Activated naive CD8-positive, alpha-beta T cell treated with anti-CD3 and anti-CD28 coated beads, Interleukin-2, amount 50 U/mL, for 24 hours (primary cell): ENCODE data around the gene PHAX.
A peak's percentile ranks its signal among the peaks of the same experiment; 100 is the strongest.
"Not testable (repeated sequence)": the region's sequence is repeated elsewhere in the genome, so short reads cannot be mapped to it uniquely, and the experiment has no call there.

Experiments
- ATAC-seq: fragments of 150-1000 bp; cut with Tn5 transposase; one replicate; pipeline ENCODE4 v1.10.0; 2021
- DNase-seq: peaks from one replicate; pipeline ENCODE4 v3.0.0; 2021
- H3K27ac Mint-ChIP-seq: one replicate; pipeline ENCODE4 v1.8.0; 2021; ENCODE audit warnings: mild to moderate bottlenecking, mixed read lengths
- H3K27me3 Mint-ChIP-seq: one replicate; pipeline ENCODE4 v1.8.0; 2021; ENCODE audit warnings: mixed read lengths
- H3K36me3 Mint-ChIP-seq: one replicate; pipeline ENCODE4 v1.8.0; 2021; ENCODE audit warnings: low read depth, mixed read lengths
- H3K4me1 Mint-ChIP-seq: one replicate; pipeline ENCODE4 v1.8.0; 2021; ENCODE audit warnings: mixed read lengths
- H3K4me3 Mint-ChIP-seq: one replicate; pipeline ENCODE4 v1.8.0; 2021; ENCODE audit warnings: mild to moderate bottlenecking, moderate library complexity, mixed read lengths
- H3K9me3 Mint-ChIP-seq: one replicate; pipeline ENCODE4 v1.8.0; 2021; ENCODE audit warnings: mixed read lengths

Gene PHAX

GRCh38 chr5:126594748-126595485, 5.8 kb upstream of the PHAX start, which contains the start of gene ALDH7A1:
Gene ALDH7A1, minus strand, starts transcription at chr5:126595219. Its CDS starts 21 bp downstream, at chr5:126595198.
- peak within 1 kb of the TSS; percentile 78 for H3K4me3 Mint-ChIP-seq
- no peaks in the 10 kb centered on the region for H3K9me3 Mint-ChIP-seq
- DNase-seq = peak; percentile 61
- H3K4me1 Mint-ChIP-seq = peaks cover 12% of the 10 kb centered on the region
- peaks cover 9% of the 10 kb centered on the region for H3K27me3 Mint-ChIP-seq
- H3K36me3 Mint-ChIP-seq = peaks cover 2% of the 10 kb centered on the region
- ATAC-seq = peak; percentile 88
- no peak within 1 kb of the TSS for H3K27ac Mint-ChIP-seq

- H3K9me3 Mint-ChIP-seq = no peaks in the 10 kb centered on the region
- H3K4me1 Mint-ChIP-seq = peaks cover 19% of the 10 kb centered on the region
- H3K27ac Mint-ChIP-seq = no peak overlapping the region
- peaks cover 2% of the 10 kb centered on the region for H3K36me3 Mint-ChIP-seq
- H3K4me3 Mint-ChIP-seq = peak overlapping the region; percentile 78
- DNase-seq = no peak
- peaks cover 9% of the 10 kb centered on the region for H3K27me3 Mint-ChIP-seq
- ATAC-seq = no peak
Measured at GRCh38 chr5:126595486-126596083, 5.2 kb upstream of the PHAX start.

GRCh38 chr5:126597156-126597555, 3.6 kb upstream of the PHAX start:
- H3K4me1 Mint-ChIP-seq = peaks cover 26% of the 10 kb centered on the region
- H3K9me3 Mint-ChIP-seq = no peaks in the 10 kb centered on the region
- H3K4me3 Mint-ChIP-seq = no peak overlapping the region
- no peak overlapping the region for H3K27ac Mint-ChIP-seq
- ATAC-seq (no peak), DNase-seq (no peak)
- H3K36me3 Mint-ChIP-seq = peaks cover 4% of the 10 kb centered on the region
- H3K27me3 Mint-ChIP-seq = peaks cover 9% of the 10 kb centered on the region

- ATAC-seq = no peak
- no peak for DNase-seq
- no peaks in the 10 kb centered on the region for H3K9me3 Mint-ChIP-seq
- H3K27ac Mint-ChIP-seq = no peak overlapping the region
- H3K4me3 Mint-ChIP-seq = no peak overlapping the region
- H3K4me1 Mint-ChIP-seq = peaks cover 40% of the 10 kb centered on the region
- peaks cover 18% of the 10 kb centered on the region for H3K36me3 Mint-ChIP-seq
- peaks cover 4% of the 10 kb centered on the region for H3K27me3 Mint-ChIP-seq
Measured at GRCh38 chr5:126599499-126599898, 1.2 kb upstream of the PHAX start.

GRCh38 chr5:126599971-126600630, 646 bp upstream of the PHAX start:
- H3K36me3 Mint-ChIP-seq = peaks cover 19% of the 10 kb centered on the region
- not testable (repeated sequence) for H3K9me3 Mint-ChIP-seq, H3K27me3 Mint-ChIP-seq, DNase-seq, ATAC-seq
- H3K4me1 Mint-ChIP-seq = peaks cover 40% of the 10 kb centered on the region
- peak overlapping the region; percentile 97 for H3K27ac Mint-ChIP-seq
- peak overlapping the region; percentile 96 for H3K4me3 Mint-ChIP-seq

- no peak for ATAC-seq
- H3K4me1 Mint-ChIP-seq = peaks cover 60% of the 10 kb centered on the region
- no peaks in the 10 kb centered on the region for H3K27me3 Mint-ChIP-seq
- H3K9me3 Mint-ChIP-seq = no peaks in the 10 kb centered on the region
- no peak for DNase-seq
- peaks cover 43% of the 10 kb centered on the region for H3K36me3 Mint-ChIP-seq
- peak overlapping the region; percentile 38 for H3K4me3 Mint-ChIP-seq
- H3K27ac Mint-ChIP-seq = peak overlapping the region; percentile 71
Measured at GRCh38 chr5:126603402-126603991, 2.8 kb downstream of the PHAX start.

- Mint-ChIP-seq H3K27ac (peak overlapping the region; percentile 3), H3K4me3 (peak overlapping the region; percentile 44), H3K9me3 (no peaks in the 10 kb centered on the region), H3K36me3 (peaks cover 52% of the 10 kb centered on the region), H3K4me1 (peaks cover 56% of the 10 kb centered on the region), H3K27me3 (no peaks in the 10 kb centered on the region)
- no peak for DNase-seq
- ATAC-seq = no peak
Measured at GRCh38 chr5:126605525-126605924, 4.8 kb downstream of the PHAX start.

- Mint-ChIP-seq H3K9me3 (no peaks in the 10 kb centered on the region), H3K4me1 (peaks cover 41% of the 10 kb centered on the region), H3K27ac (no peak overlapping the region), H3K27me3 (no peaks in the 10 kb centered on the region), H3K4me3 (no peak overlapping the region), H3K36me3 (peaks cover 50% of the 10 kb centered on the region)
- ATAC-seq (no peak), DNase-seq (no peak)
Measured at GRCh38 chr5:126610160-126610559, 9.4 kb downstream of the PHAX start.

- Mint-ChIP-seq H3K27me3 (no peaks in the 10 kb centered on the region), H3K9me3 (no peaks in the 10 kb centered on the region), H3K27ac (no peak overlapping the region), H3K4me1 (peaks cover 40% of the 10 kb centered on the region), H3K36me3 (peaks cover 48% of the 10 kb centered on the region), H3K4me3 (no peak overlapping the region)
- ATAC-seq (no peak), DNase-seq (no peak)
Measured at GRCh38 chr5:126610616-126611015, 9.9 kb downstream of the PHAX start.

- Mint-ChIP-seq H3K27me3 (no peaks in the 10 kb centered on the region), H3K4me3 (no peak overlapping the region), H3K36me3 (peaks cover 34% of the 10 kb centered on the region), H3K4me1 (peaks cover 21% of the 10 kb centered on the region), H3K9me3 (no peaks in the 10 kb centered on the region), H3K27ac (no peak overlapping the region)
- ATAC-seq = no peak
- no peak for DNase-seq
Measured at GRCh38 chr5:126613941-126614592, 13.3 kb downstream of the PHAX start.

GRCh38 chr5:126615286-126615685, 14.5 kb downstream of the PHAX start:
- H3K4me3 Mint-ChIP-seq = no peak overlapping the region
- ATAC-seq (no peak), DNase-seq (no peak)
- no peaks in the 10 kb centered on the region for H3K9me3 Mint-ChIP-seq
- H3K27me3 Mint-ChIP-seq = no peaks in the 10 kb centered on the region
- H3K36me3 Mint-ChIP-seq = peaks cover 33% of the 10 kb centered on the region
- H3K27ac Mint-ChIP-seq = peak overlapping the region; percentile 34
- peaks cover 19% of the 10 kb centered on the region for H3K4me1 Mint-ChIP-seq

- peaks cover 17% of the 10 kb centered on the region for H3K4me1 Mint-ChIP-seq
- not testable (repeated sequence) for DNase-seq, H3K27me3 Mint-ChIP-seq, H3K9me3 Mint-ChIP-seq, H3K27ac Mint-ChIP-seq, H3K4me3 Mint-ChIP-seq, ATAC-seq
- peaks cover 22% of the 10 kb centered on the region for H3K36me3 Mint-ChIP-seq
Measured at GRCh38 chr5:126617603-126618002, 16.9 kb downstream of the PHAX start.

GRCh38 chr5:126619781-126620180, 19.0 kb downstream of the PHAX start:
- H3K4me1 Mint-ChIP-seq = peaks cover 14% of the 10 kb centered on the region
- H3K36me3 Mint-ChIP-seq = peaks cover 28% of the 10 kb centered on the region
- ATAC-seq = no peak
- no peak overlapping the region for H3K4me3 Mint-ChIP-seq
- no peak overlapping the region for H3K27ac Mint-ChIP-seq
- no peaks in the 10 kb centered on the region for H3K27me3 Mint-ChIP-seq
- no peak for DNase-seq
- H3K9me3 Mint-ChIP-seq = no peaks in the 10 kb centered on the region

GRCh38 chr5:126624534-126624933, 23.8 kb downstream of the PHAX start:
- H3K27ac Mint-ChIP-seq = peak overlapping the region; percentile 78
- no peaks in the 10 kb centered on the region for H3K9me3 Mint-ChIP-seq
- H3K4me1 Mint-ChIP-seq = peaks cover 9% of the 10 kb centered on the region
- no peak overlapping the region for H3K4me3 Mint-ChIP-seq
- peak; percentile 66 for ATAC-seq
- no peaks in the 10 kb centered on the region for H3K27me3 Mint-ChIP-seq
- no peak for DNase-seq
- H3K36me3 Mint-ChIP-seq = peaks cover 27% of the 10 kb centered on the region
